Hematopoietic multipotent progenitor cell treated with erythropoietin and hydrocortisone succinate and interleukin-3 and kit ligand, for 4 days (in vitro differentiated cells): ENCODE data around the gene NPEPL1.

Experiments used
- DNase-seq: peaks from one replicate; pipeline ENCODE4 v3.0.0-alpha.2; 2015

NPEPL1 gene

DNA sequence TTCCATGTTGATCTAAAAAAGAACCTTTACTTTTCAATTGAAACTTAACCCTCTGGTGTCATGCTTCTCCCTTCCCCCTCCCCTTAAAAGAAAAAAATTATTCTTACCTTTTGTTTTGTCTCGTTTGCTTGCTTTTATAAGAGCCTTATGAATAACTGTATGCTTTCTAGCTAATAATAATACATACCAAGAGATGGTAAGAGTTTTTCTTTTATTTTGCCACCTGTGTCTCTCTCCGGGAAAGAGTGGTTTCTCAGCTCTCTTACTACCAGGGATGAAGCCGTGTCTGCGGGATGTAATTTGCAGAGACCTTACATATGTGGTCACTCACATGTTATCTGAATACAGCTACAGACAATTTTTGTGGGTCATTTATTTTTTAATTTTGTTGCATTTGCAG, 33.8 kb upstream of the NPEPL1 start:
- DNase-seq = no peak

DNA sequence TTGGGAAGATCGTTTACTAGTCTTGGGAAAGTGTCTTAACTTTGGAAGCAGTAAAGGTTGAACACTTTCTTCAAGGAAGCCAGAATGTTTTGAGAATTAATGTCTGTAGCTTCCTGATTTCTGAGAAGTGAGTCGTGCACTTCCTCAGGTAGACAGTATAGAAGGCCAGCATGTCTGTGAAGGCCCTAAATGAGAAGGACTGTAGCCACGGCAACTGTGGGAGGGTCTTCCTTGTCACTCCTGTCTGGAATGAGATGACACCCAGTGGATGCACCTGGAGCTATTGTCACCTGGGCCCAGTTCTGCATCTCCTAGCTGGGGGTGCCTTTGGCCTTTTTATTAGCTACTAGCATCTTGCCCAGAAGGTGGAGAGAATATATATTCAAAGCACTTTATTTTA, 32.8 kb upstream of the NPEPL1 start:
- no peak for DNase-seq

DNA sequence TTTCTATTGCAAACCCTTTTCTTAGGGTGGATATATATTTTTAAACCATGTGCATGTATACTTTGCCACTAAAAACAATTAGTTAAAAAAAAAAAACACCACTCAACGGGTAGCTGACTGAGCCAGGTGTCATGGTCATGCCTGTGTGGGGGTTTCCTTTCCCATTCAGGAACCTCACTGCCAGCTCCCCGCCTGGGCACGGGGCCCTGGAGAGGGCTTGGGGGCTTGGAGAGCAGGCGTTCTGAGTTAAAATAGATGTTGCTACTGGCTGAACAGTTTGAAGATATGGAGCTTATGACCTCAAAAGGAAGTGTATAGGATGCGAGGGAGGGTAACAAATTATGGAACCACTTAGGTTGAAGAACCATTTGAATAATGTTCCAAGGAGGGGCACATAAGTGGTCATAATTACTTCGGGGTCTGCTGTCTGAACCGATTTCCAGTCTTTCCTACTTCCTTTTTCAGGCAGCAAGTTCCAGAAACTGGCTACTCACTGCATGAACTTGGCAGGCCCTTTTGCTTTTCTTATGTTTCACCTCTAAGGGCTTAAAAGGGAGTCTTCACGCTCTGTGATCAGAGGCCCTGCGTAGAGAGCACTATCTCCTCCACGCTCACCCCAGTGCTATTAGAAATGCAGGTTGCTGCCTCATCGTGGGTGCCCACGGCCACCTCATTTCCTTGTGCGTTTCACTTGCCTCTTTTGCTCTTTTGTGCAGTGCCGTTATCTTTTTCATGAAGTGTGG, 31.6 kb upstream of the NPEPL1 start:
- peak; percentile 24 for DNase-seq

DNA sequence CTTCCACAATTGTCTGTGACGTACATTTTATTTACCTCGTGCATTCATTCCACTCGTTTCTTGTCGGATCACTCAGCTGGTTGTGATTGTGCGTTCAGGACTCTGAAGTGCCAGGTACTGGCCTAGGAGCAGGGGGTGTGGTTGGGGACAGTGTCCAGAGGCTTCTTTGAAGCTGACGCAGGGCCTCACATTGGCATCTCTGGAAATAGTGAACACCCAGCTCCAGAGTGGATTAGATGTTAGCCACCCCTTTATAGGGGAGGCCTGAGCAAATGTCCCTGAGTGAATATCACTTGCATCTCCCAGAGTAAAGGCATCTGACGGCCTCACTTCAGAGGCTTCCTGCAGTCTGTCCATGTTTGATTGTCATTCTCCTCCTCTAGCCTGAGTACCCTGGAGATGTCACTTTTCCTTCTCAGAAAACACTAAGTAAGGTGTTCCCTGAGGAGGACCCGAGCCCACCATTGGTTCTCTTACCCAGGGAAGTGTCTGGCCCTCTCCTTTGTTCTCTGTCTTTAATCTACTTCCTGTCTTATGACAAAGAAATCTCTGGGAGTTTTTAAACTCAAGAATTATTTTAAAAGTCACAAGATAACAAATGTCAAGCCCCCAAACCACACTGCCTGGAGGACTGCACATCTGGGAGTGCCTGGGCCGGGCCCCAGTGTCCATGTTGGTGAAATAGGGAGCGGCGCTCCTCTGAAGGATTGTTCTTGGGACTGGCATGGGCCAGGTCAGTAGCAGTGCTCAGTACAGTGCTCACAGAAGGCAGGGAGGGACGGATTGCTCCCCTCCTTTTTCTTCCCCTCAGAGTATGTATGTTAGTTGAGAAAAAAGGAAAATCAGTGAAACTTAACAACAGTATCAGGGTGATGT, 30.8 kb upstream of the NPEPL1 start:
- DNase-seq = no peak

DNA sequence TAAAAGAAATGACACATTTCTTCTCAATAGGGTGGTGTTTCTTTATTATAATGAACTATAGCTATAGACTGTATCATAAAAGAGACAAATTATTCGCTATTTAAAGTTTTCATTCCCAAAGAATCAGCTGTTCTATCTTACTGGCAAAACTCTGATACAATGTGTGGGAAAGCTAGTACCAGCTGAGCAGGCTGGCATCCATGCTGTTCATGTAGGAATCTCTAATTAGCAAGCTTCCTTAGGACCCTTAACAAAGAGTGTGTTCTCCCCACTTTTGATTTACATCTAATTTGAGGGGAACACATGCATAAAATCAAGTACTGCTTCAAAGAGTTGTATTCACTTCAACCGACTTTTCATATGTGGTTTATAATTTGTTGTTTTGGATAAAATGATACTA, 28.3 kb upstream of the NPEPL1 start:
- no peak for DNase-seq

DNA sequence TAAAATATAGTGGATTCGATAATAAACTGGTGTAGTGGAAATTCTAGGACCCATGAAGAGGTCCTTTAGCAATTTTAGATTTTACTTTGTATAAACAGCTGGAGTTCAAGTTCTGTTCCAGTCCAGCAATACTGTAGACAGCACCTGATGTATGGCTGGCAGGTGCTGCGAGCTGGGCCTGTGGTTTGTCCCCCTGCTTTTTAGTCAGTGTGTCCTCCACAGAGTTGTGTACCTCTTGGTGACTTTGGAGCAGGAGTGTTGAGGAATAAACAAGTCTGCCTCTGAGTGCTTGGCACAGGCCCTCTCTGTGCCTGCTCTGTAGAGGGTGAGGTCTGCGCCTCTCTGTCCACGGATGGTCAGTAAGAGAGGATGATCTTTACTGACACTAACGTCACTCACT, 27.7 kb upstream of the NPEPL1 start:
- no peak for DNase-seq

DNA sequence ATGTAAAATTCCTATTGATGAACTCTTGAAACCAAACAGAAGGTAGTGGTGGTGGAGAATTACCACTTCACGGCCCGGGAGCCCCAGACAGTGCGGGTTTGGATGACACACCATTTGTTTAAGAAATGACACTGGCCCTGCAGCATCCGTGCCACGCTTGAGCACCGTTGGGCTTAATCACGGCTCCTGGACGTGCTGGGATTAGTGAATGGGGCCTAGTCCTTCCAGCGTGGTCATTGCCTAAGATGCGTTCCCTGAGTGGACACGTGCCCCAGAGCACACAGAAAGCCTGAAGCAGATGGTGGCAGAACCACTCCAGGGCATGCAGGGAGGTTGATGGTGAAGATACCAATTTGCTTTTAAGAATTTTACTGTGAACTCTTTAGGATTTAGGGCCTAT, 27.0 kb upstream of the NPEPL1 start:
- no peak for DNase-seq

DNA sequence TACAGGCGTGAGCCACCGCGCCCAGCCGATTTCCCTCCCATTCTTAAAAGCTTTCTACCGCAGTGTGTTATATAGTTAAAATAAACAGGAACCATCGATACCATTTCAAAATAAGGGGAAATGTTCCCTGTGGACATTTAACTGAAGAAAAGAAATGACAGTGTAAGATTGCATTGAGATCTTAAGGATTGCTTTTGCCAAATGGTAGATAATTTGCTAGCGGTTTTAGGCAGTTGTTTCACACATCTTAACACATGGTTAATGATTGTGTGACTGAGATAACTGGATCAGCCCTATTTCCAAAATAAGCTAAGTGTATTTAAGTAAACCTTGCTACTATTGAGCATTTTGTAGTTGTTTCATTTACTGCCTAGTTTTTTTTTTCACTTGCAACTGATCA, 25.9 kb upstream of the NPEPL1 start:
- no peak for DNase-seq

DNA sequence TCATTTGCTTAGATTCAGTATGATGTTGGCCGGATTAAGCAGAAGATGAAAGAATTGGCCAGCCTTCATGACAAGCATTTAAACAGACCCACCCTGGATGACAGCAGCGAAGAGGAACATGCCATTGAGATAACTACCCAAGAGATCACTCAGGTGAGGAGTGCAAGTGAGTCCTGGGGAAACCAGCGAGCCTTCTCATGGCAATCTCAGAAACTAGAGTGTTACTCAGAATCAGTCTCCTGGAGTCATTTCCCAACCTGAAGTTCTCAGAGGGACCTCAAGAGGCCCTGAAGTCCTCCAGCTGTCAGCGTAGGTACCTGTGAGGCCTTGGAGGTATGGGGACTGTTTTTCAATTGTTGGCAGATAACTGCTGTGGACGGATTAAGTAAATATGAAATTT, 24.6 kb upstream of the NPEPL1 start:
- no peak for DNase-seq

DNA sequence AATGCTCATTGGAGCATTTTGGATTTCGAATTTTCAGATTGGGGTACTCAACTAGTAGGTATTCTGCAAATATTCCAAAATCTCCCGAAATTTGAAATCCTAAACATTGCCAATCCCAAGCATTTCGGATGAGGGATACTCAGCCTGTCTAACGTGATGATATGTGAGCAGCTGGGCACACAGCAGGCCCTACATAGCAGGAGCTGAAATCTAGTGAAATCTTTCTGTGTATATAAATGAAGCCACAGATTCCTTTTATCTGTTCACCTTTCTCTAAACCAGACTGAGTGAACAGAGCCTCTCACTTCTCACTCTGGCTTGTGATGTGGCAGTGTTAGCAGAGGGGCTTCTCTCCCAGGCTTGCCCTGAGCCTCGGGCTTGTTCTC, 23.7 kb upstream of the NPEPL1 start:
- no peak for DNase-seq

DNA sequence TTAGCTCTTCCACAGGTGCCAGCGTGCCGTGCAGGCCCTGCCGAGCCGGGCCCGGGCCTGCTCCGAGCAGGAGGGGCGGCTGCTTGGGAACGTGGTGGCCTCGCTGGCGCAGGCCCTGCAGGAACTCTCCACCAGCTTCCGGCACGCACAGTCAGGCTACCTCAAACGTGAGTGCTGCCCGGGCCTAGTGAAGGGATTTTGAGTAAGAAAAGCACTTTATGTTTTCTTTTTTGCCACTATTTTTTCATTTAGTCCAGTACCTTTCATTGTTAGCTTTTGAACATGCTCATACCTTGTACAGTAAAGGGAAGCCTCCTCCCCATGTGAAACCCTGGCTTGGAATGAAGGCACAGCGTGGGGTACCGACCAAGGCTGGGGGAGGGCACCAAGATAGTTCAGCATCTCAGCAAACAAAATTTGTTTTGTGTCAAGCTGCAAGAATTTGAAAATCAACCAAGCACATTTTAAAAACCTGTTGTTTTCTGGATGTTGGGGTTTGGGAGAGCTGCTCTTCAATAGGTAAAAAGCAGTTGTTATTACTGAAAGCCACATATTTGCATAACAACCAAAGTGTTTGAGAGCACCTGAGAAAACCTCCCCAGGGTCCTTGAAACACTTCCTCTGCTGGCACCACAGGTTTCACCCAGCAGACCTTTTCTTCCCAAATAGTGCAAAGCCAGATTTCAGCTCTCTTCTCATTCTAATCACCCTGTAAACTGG, 23.2 kb upstream of the NPEPL1 start:
- no peak for DNase-seq

DNA sequence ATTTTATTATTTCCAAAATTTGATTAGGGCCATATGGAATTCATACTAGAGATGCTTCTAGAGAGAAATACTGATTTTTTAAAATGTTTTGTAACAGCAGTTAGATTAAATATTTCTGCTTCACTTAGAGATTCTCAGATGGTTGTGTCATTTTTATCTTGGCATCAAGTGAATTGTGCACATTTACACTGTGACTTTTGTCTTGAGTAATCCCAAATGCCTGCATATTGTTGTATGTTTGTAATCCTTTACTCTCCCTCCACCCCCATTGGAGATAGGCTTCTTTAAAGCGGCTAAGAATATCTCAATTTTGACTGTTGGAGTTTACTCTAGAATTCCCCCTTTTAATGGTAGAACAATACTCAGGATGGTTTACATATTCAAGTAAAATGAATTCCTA, 22.5 kb upstream of the NPEPL1 start:
- DNase-seq = no peak

DNA sequence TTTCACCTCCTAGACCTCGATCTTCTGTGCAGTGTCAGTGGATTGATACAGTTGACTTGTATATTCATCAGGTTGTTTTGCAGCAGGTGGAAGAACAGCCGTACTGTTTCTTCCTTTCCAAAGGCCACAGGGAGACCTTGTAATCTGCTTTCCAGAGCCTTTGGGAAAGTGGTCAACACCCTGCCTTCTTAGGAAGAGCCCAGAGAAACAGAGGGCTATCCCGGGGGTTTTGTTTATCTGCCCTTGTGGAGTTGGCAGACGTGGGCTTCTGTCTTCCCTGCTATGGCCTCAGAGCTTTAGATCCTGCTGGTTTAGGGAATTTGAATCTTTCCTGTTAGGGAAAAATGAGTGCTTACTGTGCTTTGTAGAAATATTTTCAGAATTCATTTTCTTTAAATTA, 21.9 kb upstream of the NPEPL1 start:
- no peak for DNase-seq

DNA sequence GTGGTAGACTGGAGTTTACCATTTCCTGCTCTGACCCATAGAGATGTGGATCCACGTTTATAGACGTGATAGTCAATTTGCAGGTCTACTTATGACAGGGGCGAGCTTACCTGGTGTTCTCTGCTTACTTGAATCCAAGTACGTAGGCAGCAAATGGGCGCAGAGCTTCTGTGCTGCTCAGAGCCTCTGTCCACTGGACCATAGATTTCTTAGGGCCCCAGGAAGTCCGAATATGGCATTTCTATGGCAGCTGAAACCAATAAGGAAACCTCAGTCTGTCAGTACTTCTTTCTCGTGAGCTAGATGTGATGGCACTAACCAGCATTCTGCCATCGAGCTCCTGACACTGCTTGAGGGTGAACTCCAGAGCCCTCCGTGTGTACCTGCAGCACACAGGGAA, 19.5 kb upstream of the NPEPL1 start:
- DNase-seq = no peak

DNA sequence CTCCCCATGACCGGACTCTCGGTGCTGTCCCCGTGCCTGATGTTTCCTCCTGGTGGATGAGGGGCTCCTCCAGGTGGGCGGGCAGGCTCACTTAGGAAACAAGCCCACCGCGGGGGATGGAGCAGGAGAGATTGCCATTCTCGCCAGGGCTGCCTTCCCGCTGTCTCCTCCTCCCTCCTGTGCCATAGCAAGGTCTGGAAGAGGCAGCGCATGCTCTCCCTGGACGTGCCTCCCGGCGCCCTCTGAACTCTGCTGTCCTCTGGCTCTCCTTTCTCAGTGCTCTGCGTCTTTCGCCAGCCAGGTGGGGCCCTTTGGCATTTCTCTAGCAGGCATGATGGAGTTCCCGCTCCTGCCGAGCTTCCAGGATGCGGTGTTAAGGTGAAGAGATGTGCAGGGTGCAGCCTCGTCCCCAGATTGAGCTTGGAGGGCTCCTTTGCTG, 17.4 kb upstream of the NPEPL1 start:
- no peak for DNase-seq

DNA sequence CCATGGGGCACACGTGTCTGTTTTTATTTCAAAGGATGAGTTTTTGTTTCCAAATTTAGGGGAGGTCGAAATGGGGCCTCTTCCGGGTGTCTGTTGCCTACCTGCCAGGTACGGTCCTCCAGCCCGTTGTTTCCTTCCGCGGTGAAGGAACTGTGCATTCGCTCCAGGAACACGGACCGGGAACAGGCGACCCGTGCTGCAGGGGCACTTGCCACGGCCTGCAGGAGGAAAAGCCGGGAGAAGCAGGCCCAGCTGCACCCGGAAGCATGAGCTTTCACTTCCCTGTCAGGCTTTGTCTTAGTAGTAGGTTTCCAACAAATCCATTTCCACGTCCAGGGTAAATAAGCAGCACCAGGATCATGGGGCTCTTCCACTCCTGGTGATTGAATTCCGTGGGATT, 17.0 kb upstream of the NPEPL1 start:
- DNase-seq = no peak

DNA sequence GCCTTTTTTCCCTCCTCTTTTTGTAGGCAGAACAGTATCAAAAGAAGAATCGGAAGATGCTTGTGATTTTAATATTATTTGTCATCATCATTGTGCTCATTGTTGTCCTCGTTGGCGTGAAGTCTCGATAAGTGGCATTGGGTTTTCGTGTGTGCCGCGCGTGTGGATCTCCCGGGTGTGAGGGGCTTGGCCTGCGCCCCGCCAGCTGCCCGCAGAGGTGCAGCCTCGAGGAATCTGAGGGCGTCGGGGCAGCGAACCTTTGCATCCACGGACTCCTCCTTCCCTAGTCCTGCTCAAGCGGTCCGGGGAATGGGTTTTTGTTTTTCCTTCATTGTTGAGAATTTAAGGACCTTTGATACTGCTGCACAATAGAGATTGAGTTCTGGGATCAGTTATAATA, 16.4 kb upstream of the NPEPL1 start:
- DNase-seq = no peak

DNA sequence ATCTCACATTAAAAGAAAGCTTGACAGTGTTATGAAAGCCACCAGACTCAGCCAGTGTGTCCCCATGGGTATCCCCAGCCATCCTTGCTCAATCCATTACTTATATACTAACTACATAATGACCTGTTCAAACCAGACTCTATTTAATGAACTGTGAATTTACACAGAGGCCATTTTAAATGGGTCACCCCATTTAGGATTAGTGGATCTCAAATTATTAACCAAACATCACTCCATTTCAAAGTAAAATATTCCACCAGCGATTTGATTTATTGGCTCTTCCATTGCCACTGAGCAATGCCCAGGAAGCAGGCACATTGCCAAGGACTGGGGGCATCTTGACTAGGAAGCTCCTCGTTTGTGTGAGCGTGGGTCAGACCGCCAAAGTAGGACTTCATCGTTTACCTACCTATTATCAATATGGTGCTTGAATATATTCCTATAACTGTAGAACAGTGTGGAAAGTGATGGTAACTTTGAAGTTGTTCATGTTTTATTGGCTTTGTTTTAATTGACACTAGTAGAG, 15.5 kb upstream of the NPEPL1 start:
- no peak for DNase-seq

DNA sequence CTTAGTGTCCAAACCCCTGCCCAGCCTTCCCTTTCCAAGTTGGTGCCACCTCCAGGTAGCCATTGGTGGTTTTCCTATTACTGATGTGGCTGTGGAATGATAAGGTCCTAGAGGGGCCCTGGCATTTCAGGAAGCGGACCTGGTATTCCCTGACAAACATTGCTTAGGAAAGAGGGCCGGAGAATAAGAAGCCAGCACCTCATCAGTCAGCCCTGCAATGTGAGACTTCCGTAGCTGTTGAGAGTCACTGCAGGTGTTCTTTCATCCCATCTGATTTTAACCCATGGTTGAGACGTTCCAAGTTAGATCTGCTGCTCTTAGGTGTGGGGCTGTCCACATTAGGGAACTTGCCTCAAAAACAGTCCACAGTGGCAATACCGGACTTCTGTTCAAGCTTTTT, 14.8 kb upstream of the NPEPL1 start:
- no peak for DNase-seq

DNA sequence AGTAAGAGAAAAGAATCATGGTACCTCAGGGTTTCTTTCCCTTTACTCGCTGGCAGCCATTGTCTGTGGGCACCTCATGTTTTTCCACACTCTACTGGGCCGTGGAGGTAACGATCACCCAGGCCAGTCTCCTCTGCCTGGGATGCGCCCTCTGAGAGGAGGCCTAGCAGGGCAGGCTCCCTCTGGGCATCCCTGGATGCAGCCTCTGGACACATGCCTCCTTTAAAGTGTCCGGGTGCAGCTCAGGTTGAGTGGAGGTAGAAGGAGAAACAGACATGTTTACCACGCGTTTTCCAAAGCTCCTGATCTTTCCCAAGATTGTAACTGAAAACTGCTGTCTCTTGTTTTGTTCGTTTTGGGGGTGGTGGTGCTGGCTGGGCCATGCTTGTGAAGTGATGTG, 13.8 kb upstream of the NPEPL1 start:
- no peak for DNase-seq

DNA sequence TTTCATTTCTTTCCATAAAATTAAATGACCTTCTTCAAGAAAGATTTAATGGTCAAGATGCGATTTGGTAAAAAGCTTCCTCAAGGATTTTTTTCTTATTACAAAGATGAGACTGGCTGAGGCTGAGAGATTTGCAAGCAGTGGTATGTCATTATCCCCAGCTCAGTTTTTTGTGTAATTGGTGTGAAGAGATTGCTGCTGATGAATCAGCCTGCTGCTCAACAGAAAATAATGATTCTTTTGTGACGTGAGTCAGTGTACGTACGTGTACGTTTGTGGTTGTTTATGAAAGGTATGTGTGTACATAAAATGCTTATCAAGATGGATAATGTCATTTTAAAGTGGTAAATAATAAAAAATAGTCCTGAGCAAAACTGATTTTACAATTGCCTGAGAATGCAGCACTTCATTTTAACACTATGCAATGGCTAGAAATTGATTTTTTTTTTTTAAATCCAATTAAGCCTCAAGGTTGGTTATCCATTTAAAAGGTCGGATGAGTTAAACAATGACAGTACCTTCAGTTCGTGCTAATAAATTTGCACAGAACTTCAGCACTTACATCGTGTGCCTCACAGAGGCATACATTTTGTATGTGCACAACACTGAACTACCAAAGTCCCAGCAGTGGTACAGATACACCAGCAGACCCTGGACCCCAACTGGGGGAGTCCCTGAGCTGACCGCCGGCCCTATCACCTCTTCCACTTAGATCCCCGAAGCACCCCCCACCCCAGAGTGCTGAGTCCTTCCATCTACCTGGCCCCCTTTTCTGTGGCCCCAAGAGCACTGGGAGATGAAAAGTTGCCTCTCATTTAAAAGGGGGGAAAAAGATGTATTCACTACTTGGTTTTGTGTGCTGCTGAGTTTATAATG, 9.7 kb upstream of the NPEPL1 start:
- no peak for DNase-seq

DNA sequence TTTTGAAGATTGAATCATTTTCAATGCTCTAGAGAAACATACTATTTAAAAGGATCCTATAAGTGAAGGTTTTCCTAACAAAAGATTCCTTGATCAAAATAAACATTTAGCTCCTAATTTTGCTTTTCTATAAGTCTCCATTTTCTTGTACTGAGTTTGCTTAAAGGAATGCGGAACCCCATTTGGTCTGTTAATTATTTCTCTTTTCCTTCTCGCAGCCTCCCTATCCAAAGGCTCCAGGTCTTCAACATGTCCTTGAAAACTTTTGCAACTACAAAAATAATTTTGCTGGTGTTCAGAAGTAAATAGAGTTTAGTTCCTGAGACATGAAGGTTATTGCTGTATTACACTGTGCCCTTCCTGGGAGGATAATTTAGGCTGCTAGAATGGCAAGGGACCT, 8.3 kb upstream of the NPEPL1 start:
- DNase-seq = no peak

DNA sequence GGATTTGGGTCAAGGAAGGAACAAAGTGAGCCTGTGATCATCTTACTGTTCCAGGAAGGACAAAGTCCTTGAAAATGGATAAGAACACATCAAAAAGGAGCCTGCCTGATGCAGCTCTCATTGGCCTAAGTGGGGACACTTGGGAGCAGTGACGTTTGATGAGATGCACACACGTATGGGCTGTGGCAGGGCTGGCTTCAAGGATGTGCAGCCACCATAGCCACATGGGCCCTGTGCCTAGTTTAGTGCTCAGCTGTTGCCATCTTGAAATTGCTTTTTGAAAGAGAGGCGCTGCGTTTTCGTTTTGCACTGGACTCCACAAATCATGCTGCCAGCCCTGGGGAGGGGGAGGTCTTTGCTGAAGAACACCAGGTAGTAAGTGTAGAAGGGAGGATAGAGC, 6.6 kb upstream of the NPEPL1 start:
- DNase-seq = no peak
